Mucosa of gallbladder (tissue), 1 donor: ENCODE measurements around the gene MIOX. TPM values are rescaled to one million over a fixed set of nuclear protein-coding genes. Genes with fewer than 3 reads are reported as not detected.
A peak's percentile ranks its signal among the peaks of the same experiment; 100 is the strongest.

Experiments used
- DNase-seq: peaks from one replicate; pipeline ENCODE4 v3.0.0-alpha.2; 2020; ENCODE audit warnings: low spot score
- total RNA-seq: library from RNA; stranded (reverse); gene quantifications from one replicate; pipeline ENCODE4 v1.2.1, GENCODE V29; 2021
- donor health status: DM: no; HTN: no; CAD: no.

Gene MIOX
- total RNA-seq, 1 donor from 2014 or later: 1.6 TPM

- DNase-seq: no peak
Observed at GRCh38 chr22:50454556-50455075, 32.0 kb upstream of the MIOX start.

DNA sequence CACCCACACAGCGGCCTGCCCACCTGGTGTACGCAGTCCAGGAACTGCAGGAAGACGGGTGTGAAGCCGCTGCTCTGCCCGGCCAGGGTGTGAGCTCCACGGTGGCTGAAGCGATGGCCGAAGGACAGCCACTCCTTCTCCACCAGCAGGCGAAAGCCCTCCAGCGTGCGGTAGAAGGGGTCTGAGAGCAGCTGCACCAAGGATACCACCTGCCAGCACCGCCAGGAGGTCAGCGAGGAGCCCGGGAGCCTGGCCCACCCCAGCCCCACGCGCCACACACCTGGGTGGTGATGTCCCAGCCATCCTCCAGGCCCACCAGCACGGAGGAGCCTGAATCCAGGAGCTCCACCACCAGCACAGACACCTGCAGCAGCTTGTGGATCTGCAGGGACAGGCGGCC is 31.5 kb upstream of the MIOX start:
- no peak for DNase-seq

DNA sequence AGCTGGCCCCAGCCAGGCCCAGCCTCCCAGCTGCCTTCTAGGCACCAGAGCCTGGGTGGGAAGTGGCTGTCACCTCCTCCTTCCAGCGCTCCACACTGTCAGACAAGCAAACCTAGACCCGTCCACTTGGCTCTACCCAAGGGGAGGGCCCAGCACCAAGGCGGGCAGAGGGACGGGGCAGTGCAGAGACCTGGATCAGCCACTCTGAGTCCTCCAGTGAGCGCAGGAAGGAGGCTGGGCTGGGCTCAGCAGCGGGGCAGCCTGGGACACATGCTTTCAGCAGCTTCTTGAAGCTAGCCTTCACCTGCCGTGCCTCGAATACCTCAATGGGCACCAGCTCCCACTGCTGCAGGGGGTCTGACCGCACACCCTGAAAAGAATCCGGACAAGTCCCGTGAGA is 30.6 kb upstream of the MIOX start:
- DNase-seq: no peak

DNA sequence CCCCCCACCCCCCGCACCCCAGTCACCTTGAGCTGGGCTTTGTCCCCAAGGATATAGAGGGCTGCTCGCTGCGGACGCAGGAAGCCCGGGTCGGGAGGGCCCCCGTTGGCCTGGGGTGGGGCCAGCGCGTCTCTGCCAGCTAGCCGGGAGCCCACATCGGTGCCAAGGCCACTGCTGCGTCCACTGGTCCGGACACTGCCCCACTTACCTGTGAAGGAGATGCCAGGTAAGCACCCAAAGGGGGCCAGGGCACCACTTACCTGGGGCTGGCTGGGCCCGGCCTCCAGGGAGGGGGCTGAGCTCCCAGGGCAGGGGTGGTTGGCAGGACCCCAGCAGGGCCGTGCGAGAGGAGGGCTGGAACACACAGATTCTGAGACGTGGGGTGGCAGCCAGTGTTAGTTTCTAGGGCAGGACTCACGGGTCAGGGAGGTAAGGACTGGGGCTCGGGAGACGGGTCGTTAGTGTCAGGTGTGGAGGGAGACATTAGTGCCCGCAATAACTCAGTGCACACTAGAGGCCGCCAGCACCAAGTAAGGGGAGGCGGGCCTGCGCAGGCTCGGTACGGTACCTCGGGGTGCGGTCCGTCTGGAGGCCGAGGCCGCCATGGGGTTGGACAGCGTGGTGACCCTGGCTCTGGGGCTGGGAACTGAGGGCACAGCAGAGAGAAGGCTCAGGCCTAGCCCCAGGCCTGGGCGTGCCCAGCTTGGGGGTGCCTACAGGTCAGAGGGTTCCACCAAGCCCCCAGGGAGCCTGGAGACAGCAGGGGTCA is 30.0 kb upstream of the MIOX start:
- DNase-seq: no peak

DNA sequence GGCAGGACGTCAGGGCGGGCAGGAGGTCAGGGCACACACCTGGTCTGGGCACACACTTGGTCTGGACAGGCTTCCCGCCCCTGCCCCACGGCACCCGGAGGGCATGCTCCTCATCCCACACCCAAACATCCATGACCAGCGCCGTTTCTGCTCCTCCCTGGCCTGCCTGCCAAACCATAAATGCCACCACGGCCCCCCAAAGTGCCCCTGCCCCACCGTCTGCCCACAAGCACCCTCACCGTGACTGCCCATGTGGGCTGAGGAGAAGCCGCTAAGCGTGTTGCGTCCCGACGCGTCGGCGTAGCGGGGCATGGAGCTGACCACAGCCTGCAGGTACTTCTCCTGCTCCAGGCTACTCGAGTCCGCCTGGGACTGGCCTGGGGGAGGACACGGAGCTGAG is 27.6 kb upstream of the MIOX start:
- DNase-seq: no peak

DNA sequence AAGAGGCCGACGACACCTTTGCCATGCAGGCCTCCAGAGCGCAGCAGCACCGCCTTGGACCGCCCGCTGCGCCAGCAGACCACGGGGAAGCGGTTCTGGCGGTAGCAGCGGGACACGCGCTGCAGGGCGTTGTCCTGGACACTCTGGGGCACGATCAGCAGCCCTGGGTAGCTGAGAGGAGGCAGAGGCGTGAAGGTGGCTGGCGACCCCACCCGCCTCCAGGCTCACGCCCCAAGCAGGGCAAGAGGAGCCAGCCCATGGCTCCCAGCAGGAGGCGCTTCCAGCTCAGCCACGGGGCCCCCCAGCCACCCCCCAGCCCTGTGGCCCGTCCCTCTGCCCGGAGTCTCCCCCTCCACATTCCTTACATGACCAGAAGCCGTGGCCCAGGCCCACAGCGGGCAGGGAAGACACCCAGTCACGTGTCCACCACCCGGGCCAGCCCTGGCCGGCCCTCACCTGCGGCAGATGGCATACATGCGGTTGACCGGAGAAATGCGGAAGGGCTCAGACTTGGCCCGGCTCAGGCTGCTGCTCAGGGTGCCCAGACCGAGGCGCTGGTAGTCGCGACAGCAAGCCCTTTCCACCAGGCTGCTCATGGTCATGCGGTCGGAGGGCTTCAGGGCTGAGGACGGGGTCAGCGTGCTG is 27.0 kb upstream of the MIOX start:
- DNase-seq: no peak

DNA sequence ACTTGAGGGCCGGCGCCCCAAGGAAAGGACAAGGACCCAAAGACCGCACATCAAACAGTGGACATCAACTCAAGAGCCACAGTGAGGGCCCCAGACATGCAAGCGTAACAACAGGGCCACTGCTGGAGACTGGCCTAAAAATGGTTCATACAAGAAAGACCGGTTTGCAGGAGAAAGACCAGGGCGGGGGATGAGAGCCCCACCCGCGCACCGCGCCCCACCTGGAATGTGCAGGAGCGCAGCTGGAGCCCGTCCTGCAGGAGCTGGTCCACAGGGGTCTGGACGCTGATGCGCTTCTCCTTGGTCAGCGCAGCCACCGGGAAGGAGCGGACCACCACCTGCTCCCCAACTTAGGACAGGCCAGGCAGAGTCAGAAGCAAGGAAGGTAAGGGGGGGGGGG is 25.7 kb upstream of the MIOX start:
- DNase-seq: no peak

DNA sequence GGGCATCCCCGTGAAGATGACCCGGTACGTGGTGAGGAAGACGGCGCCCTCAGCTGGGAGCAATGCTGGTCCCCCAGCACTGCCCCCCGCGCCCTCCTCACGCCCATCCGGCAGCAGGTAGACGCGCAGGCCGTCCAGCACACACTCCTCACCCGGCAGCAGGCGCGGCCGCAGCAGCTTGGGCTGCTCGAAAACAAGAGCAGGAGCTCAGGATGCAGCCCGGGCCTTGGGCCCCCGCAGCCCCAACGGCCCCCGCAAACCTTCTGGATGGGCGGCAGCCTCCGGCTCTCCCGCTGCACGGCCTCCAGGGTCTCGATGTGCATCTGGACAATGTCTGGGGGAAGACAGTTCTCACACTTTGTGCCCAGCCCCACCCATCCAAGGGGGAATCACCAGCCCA is 25.1 kb upstream of the MIOX start:
- no peak for DNase-seq

GRCh38 chr22:50461979-50462540 is 24.6 kb upstream of the MIOX start:
- DNase-seq: no peak

DNA sequence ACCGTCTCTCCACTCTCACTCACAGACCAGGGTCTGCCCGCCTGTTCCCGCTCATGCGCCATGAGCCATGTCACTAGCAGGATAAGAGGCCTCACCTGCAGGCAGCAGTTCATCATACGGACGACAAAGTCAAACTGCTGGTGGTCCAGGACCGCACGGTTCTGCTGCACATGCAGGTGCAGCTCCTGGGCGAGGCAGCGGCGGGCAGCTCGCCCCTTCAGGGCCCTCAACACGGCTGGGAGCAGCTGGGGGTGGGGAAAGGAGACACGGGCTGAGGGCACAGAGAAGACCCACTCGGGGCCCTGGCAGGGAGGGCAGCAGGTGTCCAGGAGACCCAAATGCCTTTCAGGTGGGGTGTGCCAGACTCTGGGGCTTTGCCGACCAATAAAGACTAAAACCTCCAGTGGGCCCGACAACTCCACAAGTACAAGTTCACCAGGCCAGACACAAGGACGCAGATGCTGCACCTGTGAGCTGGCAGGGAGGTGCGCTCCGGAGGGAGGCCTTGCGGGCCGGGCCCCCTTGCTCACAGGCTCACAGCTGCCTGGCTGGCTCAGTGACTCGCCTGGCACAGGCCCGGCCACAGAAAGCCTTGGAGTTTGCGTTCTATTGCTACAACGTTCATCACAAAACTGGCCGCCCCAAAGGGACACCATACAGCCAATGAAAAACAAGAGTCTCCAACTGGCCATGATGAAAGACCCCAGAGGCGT is 23.3 kb upstream of the MIOX start:
- DNase-seq: no peak

GRCh38 chr22:50464451-50464850 is 22.2 kb upstream of the MIOX start:
- DNase-seq: no peak

GRCh38 chr22:50465066-50465930 is 21.4 kb upstream of the MIOX start:
- no peak for DNase-seq

DNA sequence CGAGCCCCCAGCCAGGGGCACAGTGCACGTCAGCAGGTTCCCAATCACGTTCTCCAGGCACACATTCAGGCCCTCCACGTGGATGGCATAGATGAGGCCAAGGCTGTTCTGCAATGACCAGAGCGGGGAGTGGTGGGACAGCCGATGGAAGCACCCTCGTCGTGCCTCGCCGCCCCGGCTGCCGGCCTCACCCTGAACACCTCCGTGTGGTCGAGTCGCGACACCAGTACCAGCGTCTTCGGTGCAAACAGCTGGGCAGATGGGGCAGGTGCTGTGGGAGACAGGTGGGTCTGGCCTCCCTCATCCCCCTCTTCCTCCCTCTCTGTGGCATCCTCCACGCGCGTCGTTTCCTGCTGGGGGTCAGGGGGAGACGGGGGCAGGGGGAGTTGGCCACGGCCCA is 19.3 kb upstream of the MIOX start:
- DNase-seq: no peak

- DNase-seq: no peak
Observed at GRCh38 chr22:50467773-50468440, 18.8 kb upstream of the MIOX start.

- DNase-seq: no peak
Observed at GRCh38 chr22:50468626-50469025, 18.0 kb upstream of the MIOX start.

DNA sequence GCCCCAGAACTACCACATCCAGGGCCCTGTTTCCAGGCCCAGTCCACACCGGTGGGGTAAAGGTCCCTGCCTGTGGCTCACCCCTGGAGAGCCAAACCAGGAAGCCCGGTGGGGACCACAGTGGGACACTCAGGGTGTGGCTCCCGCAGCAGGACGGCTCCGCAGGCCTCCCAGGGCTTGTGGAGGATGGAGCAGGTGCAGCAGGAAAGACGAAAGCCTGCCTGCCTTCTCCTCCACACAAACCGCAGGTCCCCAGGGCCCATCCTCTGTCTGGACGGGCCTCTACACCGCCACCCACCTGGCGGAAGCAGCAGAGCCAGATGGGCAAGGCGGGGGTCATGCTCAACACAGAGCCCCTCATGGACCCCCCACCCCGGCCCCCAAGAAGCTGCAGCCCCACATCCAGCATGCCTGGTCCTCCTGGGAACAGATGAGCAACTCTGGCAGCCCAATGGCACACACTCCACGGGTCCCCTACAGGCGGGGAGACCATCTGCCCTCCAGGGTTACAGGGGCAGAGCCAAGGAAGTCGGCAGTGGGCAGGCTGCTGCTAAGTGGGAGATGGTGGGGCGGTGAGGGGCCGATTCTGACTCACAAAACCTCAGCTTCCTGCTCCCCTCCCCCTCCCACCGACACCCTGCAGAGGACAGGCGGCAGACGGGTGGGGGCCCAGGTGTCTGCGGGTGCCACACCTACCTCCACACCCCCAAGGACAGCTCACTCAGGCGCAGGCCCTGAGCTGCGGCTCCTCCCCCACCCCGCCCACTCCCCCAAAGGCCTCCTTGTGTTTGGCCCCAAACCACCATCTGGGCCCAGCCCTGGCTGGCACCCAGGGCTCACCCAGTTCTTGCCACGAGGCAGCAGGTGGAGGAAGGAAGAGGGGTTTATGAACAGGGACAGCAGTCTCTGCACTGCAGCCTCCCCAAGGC is 17.0 kb upstream of the MIOX start:
- DNase-seq: peak; percentile 87

DNA sequence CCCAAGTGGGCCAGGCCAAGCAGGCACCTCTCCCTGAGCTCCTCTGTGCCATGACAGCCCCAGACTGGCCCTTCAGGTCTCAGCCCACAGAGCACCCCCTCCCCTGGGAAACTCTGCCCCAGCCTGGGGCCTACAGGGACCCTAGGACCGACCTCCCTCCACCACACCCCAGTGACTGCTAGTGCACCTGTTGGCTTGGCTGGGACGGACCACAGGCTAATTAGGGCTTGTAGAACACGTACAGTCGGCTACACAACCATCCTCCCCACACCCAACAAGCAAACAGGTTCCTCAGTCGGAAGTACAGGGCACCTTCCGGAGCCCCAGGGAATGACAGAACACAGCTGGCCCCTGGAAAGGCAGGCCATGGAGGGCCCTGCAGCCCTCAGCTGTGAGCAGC is 16.2 kb upstream of the MIOX start:
- DNase-seq: no peak

- DNase-seq: no peak
Observed at GRCh38 chr22:50471197-50471847, 15.3 kb upstream of the MIOX start.

DNA sequence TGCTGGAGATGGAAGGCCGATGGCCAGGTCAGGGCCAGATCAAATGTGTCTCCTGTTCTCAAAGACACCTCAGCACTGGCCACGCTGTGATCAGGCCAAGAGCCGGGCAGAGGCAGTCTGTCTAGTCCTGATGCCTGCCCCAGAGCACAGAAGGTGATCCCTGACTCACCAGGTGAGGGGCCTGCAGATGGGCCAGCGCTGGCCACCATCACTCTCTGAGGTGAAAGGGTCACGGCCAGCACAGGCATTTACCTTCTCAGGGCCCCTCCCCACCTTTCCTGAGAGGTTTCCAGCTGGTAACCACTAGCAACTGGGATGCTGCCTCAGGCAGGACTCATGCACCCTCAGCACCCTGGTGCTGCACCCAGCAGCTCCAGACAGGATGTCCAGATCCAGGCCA is 14.7 kb upstream of the MIOX start:
- DNase-seq: no peak
